KBM-7 (cell line): ENCODE results near the gene LYPD6B.

ENCODE experiments used
- DNase-seq: peaks from one replicate; pipeline ENCODE4 v3.0.0-alpha.2; 2015
- in situ Hi-C: fragments of 300-500 bp; cut with MboI; formaldehyde crosslinking; loops from 2 replicates; pipeline ENCODE4 v1.14.3; 2020; ENCODE audit warnings: low sequenced_read_pairs, low pct_unique_long_range_greater_than_20kb, mixed read lengths

LYPD6B gene

GRCh38 chr2:149167941-149168340 lies 129.4 kb downstream of the LYPD6B start:
- in situ Hi-C loops: no loop called here
- no peak for DNase-seq

GRCh38 chr2:149169656-149170055 lies 131.2 kb downstream of the LYPD6B start:
- in situ Hi-C loops: no loop called here
- no peak for DNase-seq

GRCh38 chr2:149170156-149170555 lies 131.7 kb downstream of the LYPD6B start:
- DNase-seq: no peak
- in situ Hi-C loops: no loop called here

- DNase-seq: no peak
- in situ Hi-C loops: no loop called here
These were observed 132.4 kb downstream of the LYPD6B start for GRCh38 chr2:149170911-149171310.

- DNase-seq: no peak
- in situ Hi-C loops: no loop called here
These were observed 134.7 kb downstream of the LYPD6B start for GRCh38 chr2:149173220-149173619.

- DNase-seq: no peak
- in situ Hi-C loops: no loop called here
These were observed 137.5 kb downstream of the LYPD6B start for GRCh38 chr2:149175956-149176355.

- no peak for DNase-seq
- in situ Hi-C loops: no loop called here
These were observed 140.1 kb downstream of the LYPD6B start for GRCh38 chr2:149178612-149179011.

GRCh38 chr2:149180226-149180875 lies 141.9 kb downstream of the LYPD6B start:
- DNase-seq: no peak
- in situ Hi-C loops: no loop called here

GRCh38 chr2:149183187-149183586 lies 144.7 kb downstream of the LYPD6B start:
- in situ Hi-C loops: no loop called here

GRCh38 chr2:149184991-149185390 lies 146.5 kb downstream of the LYPD6B start:
- no peak for DNase-seq
- in situ Hi-C loops: no loop called here

More at GRCh38 chr2:149183187-149183586, 144.7 kb downstream of the LYPD6B start:
- no peak for DNase-seq

GRCh38 chr2:149185942-149186490 lies 147.5 kb downstream of the LYPD6B start:
- no peak for DNase-seq
- in situ Hi-C loops: no loop called here

GRCh38 chr2:149187057-149187456 lies 148.6 kb downstream of the LYPD6B start:
- in situ Hi-C loops: no loop called here

GRCh38 chr2:149188291-149188690 lies 149.8 kb downstream of the LYPD6B start:
- in situ Hi-C loops: no loop called here
- no peak for DNase-seq

More at GRCh38 chr2:149187057-149187456, 148.6 kb downstream of the LYPD6B start:
- no peak for DNase-seq

- in situ Hi-C loops: no loop called here
These were observed 151.3 kb downstream of the LYPD6B start for GRCh38 chr2:149189769-149190168.

GRCh38 chr2:149191915-149192314 lies 153.4 kb downstream of the LYPD6B start:
- in situ Hi-C loops: no loop called here
- no peak for DNase-seq

More at GRCh38 chr2:149189769-149190168, 151.3 kb downstream of the LYPD6B start:
- DNase-seq: no peak

- in situ Hi-C loops: no loop called here
- DNase-seq: no peak
These were observed 153.9 kb downstream of the LYPD6B start for GRCh38 chr2:149192427-149192826.

- no peak for DNase-seq
- in situ Hi-C loops: no loop called here
These were observed 161.6 kb downstream of the LYPD6B start for GRCh38 chr2:149200109-149200520.

GRCh38 chr2:149204686-149205085 lies 166.2 kb downstream of the LYPD6B start:
- no peak for DNase-seq
- in situ Hi-C loops: no loop called here

- in situ Hi-C loops: no loop called here
These were observed 166.6 kb downstream of the LYPD6B start for GRCh38 chr2:149205143-149205542.

GRCh38 chr2:149213764-149214493 lies 175.4 kb downstream of the LYPD6B start:
- no peak for DNase-seq
- in situ Hi-C loops: no loop called here

More at GRCh38 chr2:149205143-149205542, 166.6 kb downstream of the LYPD6B start:
- no peak for DNase-seq
